ENCODE results near the gene SLC22A5.
"Not testable (repeated sequence)": the region's sequence is repeated elsewhere in the genome, so short reads cannot be mapped to it uniquely, and the experiment has no call there.

SLC22A5 gene

DNA sequence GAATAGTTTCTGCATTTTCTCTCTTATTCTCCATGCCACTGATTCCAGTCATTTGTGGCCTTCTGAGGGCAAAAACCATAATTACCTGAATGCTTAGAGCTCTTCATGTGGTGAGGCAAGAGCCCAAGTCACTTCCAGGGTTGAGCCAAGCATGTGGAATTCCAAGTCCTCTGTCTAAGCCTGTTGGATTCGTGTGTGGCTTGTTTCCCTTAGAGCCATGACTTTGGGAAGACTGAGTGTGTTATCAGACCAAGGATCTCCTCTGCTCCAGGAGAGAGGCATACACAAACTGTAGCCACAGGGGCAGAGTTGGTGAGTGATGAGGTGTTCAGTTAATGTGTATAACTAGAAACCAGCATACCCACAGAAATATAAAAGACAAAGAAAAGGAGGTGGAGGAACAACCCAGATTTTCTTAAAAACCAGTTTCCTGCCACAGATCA lies 27.1 kb downstream of the SLC22A5 start:
- Histone ChIP-seq H3K9me3 (ENCODE audit: low read length) (no peaks in the 10 kb centered on the region), H2AFZ (ENCODE audit: low read length) (no peak overlapping the region), H3K4me3 (ENCODE audit: low read depth, low read length, poor library complexity, severe bottlenecking) (no peak overlapping the region), H3K9me2 (ENCODE audit: low read depth, low read length) (no peaks in the 10 kb centered on the region), H3K79me2 (ENCODE audit: insufficient read depth, low read length) (no peaks in the 10 kb centered on the region), H3K4me1 (ENCODE audit: insufficient read depth, low read length, severe bottlenecking) (peaks cover 8% of the 10 kb centered on the region), H3K27me3 (ENCODE audit: insufficient read depth, low read length) (no peaks in the 10 kb centered on the region), H3F3A (ENCODE audit: insufficient read depth, low read length) (no peaks in the 10 kb centered on the region), H3K9ac (ENCODE audit: low read length) (no peak overlapping the region), H3K27ac (ENCODE audit: low read depth, low read length, poor library complexity, severe bottlenecking) (no peak overlapping the region), H4K20me1 (ENCODE audit: insufficient read depth, low read length) (no peaks in the 10 kb centered on the region), H3K36me3 (ENCODE audit: insufficient read depth, low read length) (no peaks in the 10 kb centered on the region), H3K4me2 (ENCODE audit: low read length) (no peak overlapping the region)
- TF ChIP-seq, protein P1, sequence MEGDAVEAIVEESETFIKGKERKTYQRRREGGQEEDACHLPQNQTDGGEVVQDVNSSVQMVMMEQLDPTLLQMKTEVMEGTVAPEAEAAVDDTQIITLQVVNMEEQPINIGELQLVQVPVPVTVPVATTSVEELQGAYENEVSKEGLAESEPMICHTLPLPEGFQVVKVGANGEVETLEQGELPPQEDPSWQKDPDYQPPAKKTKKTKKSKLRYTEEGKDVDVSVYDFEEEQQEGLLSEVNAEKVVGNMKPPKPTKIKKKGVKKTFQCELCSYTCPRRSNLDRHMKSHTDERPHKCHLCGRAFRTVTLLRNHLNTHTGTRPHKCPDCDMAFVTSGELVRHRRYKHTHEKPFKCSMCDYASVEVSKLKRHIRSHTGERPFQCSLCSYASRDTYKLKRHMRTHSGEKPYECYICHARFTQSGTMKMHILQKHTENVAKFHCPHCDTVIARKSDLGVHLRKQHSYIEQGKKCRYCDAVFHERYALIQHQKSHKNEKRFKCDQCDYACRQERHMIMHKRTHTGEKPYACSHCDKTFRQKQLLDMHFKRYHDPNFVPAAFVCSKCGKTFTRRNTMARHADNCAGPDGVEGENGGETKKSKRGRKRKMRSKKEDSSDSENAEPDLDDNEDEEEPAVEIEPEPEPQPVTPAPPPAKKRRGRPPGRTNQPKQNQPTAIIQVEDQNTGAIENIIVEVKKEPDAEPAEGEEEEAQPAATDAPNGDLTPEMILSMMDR (IDR thresholded peaks at IDR 0.05; ENCODE audit: low read length), result no peak
- no peak for TF ChIP-seq EZH2 (IDR thresholded peaks at IDR 0.05; ENCODE audit: borderline replicate concordance, low read length)

DNA sequence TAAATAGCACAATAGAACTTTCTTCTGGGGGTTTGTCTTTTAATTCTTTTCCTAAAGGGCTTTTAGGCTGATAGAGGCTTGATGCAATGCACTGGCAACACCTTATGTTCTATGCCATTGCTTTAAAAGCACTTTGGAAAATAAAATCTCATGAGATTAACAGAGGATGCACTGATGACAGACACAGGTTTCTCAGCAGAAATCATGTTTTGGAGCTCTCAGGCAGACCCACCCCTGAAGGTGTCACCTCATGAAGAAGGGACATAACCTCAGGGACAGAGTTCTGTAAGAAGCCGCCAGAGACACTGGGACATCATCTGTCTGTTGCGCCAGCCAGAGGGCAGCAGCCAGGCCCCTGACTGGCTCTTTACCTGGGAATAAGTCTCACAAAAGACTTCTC lies 27.7 kb downstream of the SLC22A5 start:
- H3K9ac ChIP-seq (ENCODE audit: low read length), result no peak overlapping the region
- no peak overlapping the region for H2AFZ ChIP-seq (ENCODE audit: low read length)
- peaks cover 8% of the 10 kb centered on the region for H3K4me1 ChIP-seq (ENCODE audit: insufficient read depth, low read length, severe bottlenecking)
- no peaks in the 10 kb centered on the region for H3K9me3 ChIP-seq (ENCODE audit: low read length)
- TF ChIP-seq EZH2 (IDR thresholded peaks at IDR 0.05; ENCODE audit: borderline replicate concordance, low read length), result no peak
- TF ChIP-seq, protein P1 (IDR thresholded peaks at IDR 0.05; ENCODE audit: low read length), result no peak
- H3K36me3 ChIP-seq (ENCODE audit: insufficient read depth, low read length), result no peaks in the 10 kb centered on the region
- no peaks in the 10 kb centered on the region for H3F3A ChIP-seq (ENCODE audit: insufficient read depth, low read length)
- no peak overlapping the region for H3K4me2 ChIP-seq (ENCODE audit: low read length)
- no peaks in the 10 kb centered on the region for H3K9me2 ChIP-seq (ENCODE audit: low read depth, low read length)
- no peaks in the 10 kb centered on the region for H3K79me2 ChIP-seq (ENCODE audit: insufficient read depth, low read length)
- H4K20me1 ChIP-seq (ENCODE audit: insufficient read depth, low read length), result no peaks in the 10 kb centered on the region
- H3K4me3 ChIP-seq (ENCODE audit: low read depth, low read length, poor library complexity, severe bottlenecking), result no peak overlapping the region
- H3K27ac ChIP-seq (ENCODE audit: low read depth, low read length, poor library complexity, severe bottlenecking), result no peak overlapping the region
- no peaks in the 10 kb centered on the region for H3K27me3 ChIP-seq (ENCODE audit: insufficient read depth, low read length)

DNA sequence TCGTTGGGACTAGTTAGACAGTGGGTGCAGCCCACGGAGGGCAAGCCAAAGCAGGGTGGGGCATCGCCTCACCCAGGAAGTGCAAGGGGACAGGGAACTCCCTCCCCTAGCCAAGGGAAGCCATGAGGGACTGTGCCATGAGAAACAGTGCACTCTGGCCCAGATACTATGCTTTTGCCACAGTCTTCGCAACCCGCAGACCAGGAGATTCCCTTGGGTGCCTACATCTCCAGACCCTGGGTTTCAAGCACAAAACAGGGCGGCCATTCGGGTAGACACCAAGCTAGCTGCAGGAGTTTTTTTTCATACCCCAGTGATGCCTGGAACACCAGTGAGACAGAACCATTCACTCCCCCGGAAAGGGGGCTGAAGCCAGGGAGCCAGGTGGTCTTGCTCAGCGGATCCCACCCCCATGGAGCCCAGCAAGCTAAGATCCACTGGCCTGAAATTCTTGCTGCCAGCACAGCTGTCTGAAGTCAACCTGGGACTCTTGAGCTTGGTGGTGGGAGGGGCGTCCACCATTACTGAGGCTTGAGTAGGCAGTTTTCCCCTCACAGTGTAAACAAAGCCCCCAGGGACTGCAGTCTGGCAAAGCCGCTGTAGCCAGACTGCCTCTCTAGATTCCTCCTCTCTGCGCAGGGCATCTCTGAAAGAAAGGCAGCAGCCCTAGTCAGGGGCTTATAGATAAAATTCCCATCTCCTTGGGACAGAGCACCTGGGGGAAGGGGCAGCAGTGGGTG lies 28.6 kb downstream of the SLC22A5 start:
- H4K20me1 ChIP-seq (ENCODE audit: insufficient read depth, low read length); H3K27ac ChIP-seq (ENCODE audit: low read depth, low read length, poor library complexity, severe bottlenecking); H3K4me2 ChIP-seq (ENCODE audit: low read length); H2AFZ ChIP-seq (ENCODE audit: low read length); H3K79me2 ChIP-seq (ENCODE audit: insufficient read depth, low read length); H3K36me3 ChIP-seq (ENCODE audit: insufficient read depth, low read length); H3F3A ChIP-seq (ENCODE audit: insufficient read depth, low read length); H3K9ac ChIP-seq (ENCODE audit: low read length); H3K27me3 ChIP-seq (ENCODE audit: insufficient read depth, low read length); H3K4me3 ChIP-seq (ENCODE audit: low read depth, low read length, poor library complexity, severe bottlenecking); H3K4me1 ChIP-seq (ENCODE audit: insufficient read depth, low read length, severe bottlenecking); H3K9me3 ChIP-seq (ENCODE audit: low read length); H3K9me2 ChIP-seq (ENCODE audit: low read depth, low read length): not testable (repeated sequence)

DNA sequence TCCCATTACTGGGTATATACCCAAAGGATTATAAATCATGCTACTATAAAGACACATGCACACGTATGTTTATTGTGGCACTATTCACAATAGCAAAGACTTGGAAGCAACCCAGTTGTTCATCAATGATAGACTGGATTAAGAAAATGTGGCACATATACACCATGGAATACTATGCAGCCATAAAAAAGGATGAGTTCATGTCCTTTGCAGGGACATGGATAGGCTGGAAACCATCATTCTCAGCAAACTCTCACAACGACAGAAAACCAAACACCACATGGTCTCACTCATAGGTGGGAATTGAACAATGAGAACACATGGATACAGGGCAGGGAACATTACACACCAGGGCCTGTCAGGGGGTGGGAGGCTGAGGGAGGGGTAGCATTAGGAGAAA lies 34.5 kb downstream of the SLC22A5 start:
- not testable (repeated sequence) for H3F3A ChIP-seq (ENCODE audit: insufficient read depth, low read length)

More for the DNA sequence above, 34.5 kb downstream of the SLC22A5 start:
- not testable (repeated sequence) for H3K36me3 ChIP-seq (ENCODE audit: insufficient read depth, low read length); H3K27me3 ChIP-seq (ENCODE audit: insufficient read depth, low read length); H3K4me2 ChIP-seq (ENCODE audit: low read length); H3K4me3 ChIP-seq (ENCODE audit: low read depth, low read length, poor library complexity, severe bottlenecking); H3K4me1 ChIP-seq (ENCODE audit: insufficient read depth, low read length, severe bottlenecking); H3K9me2 ChIP-seq (ENCODE audit: low read depth, low read length); H2AFZ ChIP-seq (ENCODE audit: low read length); H3K9ac ChIP-seq (ENCODE audit: low read length); H4K20me1 ChIP-seq (ENCODE audit: insufficient read depth, low read length); H3K27ac ChIP-seq (ENCODE audit: low read depth, low read length, poor library complexity, severe bottlenecking); H3K79me2 ChIP-seq (ENCODE audit: insufficient read depth, low read length); H3K9me3 ChIP-seq (ENCODE audit: low read length)

Measured in OCI-LY1 (cell line).